Stimulated activated naive CD4-positive, alpha-beta T cell (primary cell): ENCODE measurements around the gene PSG6.
"Not testable (repeated sequence)": the region's sequence is repeated elsewhere in the genome, so short reads cannot be mapped to it uniquely, and the experiment has no call there.

Experiments
- DNase-seq, 6 experiments: peaks; one replicate each; lab custom pipeline; 2025; lab: John Stamatoyannopoulos, UW

Gene PSG6

DNA sequence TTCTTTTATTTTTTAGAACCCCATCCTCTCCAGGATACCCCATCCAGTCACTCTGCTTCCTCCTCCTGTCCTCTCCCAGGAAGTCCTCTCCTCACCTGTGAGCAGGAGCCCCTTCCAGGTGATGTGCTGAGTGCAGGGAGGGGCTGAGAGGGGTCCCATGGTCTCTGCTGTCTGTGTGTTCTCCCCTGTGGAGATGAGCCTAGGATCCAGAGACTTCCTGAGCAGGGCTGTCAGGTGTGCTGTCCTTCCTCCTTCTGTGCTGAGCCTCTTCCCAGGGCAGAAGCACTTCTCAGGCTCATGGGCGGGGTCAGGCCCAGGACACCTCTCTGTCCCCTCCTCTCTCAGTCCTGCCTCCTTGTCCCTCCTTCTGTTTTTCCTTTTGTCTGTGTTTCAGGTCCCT, at the start of gene PSG6:
Gene PSG6 (minus strand): TSS at position 261 of the 400 bp plus-strand sequence. CDS start 102 bp downstream, at position 159.
- not testable (repeated sequence) for DNase-seq

DNA sequence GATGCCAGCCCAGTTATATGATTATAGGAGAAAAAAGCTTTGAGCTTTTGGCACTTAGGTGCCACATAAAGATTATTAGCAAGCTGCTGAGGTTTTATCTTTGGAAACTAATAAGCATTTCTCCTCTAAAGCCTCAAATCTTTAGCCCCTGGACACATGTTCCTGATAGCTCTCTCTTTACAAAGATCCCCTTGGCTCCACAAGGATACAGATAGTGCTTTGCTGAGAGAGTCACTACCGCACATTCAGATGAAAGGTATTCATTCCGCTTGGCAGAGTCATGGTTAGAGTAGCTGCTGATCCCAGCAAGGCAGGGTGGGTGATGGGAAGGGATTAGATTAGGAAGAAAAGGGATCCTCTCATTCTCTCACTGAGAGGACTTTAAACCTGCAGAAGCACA, 47.5 kb upstream of the PSG6 start:
- DNase-seq, result no peak

DNA sequence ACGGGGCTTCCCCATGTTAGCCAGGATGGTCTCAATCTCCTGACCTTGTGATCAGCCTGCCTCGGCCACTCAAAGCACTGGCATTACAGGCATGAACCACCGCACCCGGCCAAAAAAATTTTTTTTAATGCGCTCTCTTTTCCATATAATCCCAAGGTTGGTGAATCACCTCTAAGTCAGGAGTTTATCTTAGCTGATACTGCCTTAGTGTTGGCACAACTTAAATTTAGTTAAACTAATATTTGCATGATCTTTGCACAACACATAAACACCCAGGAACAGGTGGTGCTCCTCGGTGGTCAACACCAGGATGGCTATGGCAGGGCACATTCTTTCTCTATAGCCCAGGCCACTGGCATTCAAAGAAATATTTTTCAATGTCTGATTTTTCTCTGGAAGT, 43.4 kb upstream of the PSG6 start:
- no peak for DNase-seq

GRCh38 chr19:42952126-42952525, 34.4 kb upstream of the PSG6 start:
- not testable (repeated sequence) for DNase-seq

GRCh38 chr19:42951476-42951875, 33.8 kb upstream of the PSG6 start:
- not testable (repeated sequence) for DNase-seq

DNA sequence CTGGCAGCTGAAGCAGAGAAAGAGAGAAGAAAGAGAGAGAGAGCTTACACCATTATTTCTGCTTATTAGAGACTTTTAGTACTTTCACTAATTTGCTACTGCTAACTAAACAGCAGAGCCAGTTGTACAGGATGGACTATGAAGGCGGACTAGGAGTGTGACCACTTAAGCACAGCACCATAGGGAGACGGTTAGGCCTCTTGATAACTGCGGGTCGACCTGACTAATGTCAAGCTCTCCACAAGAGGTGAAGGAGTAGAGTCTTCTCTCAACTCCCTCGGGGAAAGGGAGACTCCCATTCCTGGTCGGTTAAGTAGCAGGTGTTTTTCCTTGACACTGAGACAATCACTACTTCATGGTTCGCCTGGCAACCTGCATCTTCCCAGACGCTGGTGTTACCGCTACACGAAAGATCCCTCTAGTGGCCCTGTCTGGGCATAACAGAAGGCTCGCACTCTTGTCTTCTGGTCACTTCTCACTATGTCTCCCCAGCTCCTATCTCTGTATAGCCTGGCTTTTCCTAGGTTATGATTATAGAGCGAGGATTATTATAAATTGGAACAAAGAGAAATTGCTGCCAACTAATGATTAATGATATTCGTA, 24.6 kb upstream of the PSG6 start:
- DNase-seq, result no peak

GRCh38 chr19:42937107-42937506, 19.4 kb upstream of the PSG6 start, which contains the start of gene PSG7:
PSG7 (minus strand) TSS chr19:42937207; CDS start chr19:42937076, 131 bp downstream.
- DNase-seq, result not testable (repeated sequence)

- not testable (repeated sequence) for DNase-seq
Observed at GRCh38 chr19:42934726-42935125, 17.0 kb upstream of the PSG6 start.

- not testable (repeated sequence) for DNase-seq
Observed at GRCh38 chr19:42934183-42934582, 16.5 kb upstream of the PSG6 start.

- not testable (repeated sequence) for DNase-seq
Observed at GRCh38 chr19:42933412-42933811, 15.7 kb upstream of the PSG6 start.

GRCh38 chr19:42932485-42933101, 14.9 kb upstream of the PSG6 start:
- DNase-seq, result not testable (repeated sequence)

DNA sequence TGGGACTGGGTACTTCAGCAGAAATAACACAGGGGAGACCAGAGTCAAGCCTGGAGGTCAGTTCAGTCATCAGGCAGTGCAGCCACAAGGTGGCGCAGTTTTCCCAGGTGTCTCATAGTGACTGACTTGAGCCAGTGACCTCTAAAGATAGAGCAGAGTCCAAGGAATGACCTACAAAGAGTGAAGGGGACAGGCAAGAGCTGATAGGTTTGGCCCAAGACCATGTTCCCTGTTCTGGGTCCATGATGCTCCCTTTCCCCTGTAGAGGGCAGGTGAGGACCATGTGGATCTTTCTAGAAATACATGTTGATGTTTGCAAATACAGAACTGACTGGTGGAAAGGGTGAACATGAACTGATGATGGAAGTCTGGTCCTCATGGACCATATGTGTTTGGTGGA, 12.5 kb upstream of the PSG6 start:
- DNase-seq, result not testable (repeated sequence)

DNA sequence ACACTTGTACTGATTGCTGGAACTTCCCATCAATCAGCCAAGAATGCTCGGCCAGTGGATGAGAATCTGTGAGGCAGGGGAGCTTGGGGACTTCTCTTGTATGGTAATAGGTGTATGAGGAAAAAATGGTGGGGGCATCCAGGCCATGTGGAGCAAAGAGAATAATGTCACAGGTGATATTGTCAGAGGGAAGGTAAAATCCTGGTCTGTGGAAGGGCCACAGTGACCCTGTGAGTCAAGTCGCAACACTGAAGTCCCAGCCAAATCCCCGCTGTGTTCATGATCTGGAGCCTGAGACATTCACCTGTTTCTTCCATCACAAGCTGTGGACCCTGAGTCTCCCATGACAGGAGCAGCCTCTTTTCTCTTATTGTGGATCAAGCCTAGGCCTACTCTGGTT, 11.2 kb upstream of the PSG6 start:
- DNase-seq, result no peak

DNA sequence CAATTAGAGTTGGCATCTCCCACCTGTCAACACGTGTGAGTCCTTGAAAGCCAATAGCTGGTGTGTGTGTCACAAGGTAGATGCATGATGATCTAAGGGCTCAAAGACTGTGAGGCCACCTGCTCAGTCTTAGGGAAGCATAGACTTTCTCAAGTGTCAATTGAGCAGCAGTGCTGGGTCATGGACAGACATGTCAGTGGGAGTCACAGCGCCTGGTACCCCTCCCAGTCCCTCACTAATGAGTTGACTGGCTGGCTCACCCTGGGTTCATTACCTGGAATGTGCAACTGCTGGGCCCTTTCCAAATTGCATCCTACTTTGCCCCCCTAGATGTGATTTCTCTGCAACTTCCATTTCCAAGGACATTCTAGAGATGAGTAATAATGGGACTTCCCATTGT, 9.1 kb upstream of the PSG6 start:
- no peak for DNase-seq

- DNase-seq, result not testable (repeated sequence)
Observed at GRCh38 chr19:42923106-42923505, 5.4 kb upstream of the PSG6 start.

DNA sequence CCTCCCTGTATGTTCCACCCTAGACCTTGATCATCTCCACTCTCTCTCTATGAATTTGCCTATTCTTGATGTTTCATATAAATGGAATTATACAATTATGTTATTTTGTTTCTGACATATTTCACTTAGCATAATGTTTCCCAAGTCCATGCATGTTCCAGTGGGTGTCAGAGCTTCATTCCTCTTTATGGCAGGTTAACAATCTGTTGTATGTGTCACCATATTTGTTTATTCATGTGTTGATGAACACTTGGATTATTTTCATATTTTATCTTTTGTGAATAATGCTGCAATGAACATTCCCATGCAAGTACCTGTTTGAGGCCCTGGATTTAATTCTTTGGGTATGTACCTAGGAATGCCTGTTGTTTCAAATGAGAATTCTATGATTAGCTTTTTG, 3.3 kb upstream of the PSG6 start:
- DNase-seq, result not testable (repeated sequence)

GRCh38 chr19:42919757-42920079, 2.0 kb upstream of the PSG6 start:
- DNase-seq, result no peak

- not testable (repeated sequence) for DNase-seq
Observed at GRCh38 chr19:42919070-42919756, 1.5 kb upstream of the PSG6 start.

DNA sequence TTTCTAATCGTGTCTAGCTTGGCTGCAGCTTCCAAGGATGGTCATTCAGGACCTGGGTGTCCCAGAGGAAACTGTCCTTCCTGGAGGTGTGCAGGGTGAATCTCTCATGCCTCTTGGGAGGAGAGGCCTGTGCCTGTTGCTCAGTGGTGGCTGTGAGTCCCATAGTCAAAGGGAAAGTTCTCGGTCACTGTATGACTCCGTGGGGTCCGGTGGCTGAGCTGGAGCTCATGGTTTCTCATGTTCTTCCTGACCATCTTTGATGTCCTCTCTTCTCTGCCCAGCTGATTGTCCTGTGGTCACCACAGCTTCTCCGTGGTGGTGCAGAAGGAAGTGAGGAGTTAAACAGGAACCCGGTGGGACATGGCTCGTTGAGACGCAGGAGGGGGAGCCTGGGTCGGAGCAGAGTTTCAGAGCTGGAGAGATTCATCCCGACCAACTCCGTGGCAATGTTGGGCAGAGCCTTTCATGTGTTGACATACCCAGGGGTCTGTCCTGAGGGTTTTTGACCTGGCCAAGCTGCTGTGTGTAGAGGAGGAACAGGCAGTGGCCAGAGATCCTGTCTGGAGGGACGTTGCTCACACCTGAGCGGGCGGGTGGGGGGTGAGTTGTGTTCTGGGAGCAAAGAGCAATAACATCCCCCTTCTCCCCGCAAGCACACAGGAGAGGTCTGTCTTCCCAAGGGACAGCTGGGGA, 829 bp upstream of the PSG6 start:
- not testable (repeated sequence) for DNase-seq

DNA sequence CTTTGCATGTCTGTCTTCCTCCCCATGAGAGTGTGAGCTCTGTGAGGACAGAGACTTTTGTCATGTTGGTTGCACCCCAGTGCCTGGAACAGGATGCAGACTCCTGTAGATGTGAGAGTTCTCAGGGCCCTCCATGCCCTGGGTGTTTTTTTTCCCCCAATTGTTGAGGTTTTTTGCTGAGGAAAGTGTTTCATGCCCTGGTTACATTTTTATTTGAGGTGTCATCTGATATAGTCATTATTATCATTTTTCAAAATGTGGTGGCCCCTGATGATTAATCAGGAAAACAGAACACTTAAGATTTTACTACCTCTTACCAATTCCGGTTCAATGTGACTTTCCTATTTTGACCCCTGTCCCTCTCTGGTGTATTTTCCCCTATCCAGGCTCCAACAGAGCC, 763 bp downstream of the PSG6 start:
- not testable (repeated sequence) for DNase-seq

- not testable (repeated sequence) for DNase-seq
Observed at GRCh38 chr19:42913516-42913915, 4.2 kb downstream of the PSG6 start.

DNA sequence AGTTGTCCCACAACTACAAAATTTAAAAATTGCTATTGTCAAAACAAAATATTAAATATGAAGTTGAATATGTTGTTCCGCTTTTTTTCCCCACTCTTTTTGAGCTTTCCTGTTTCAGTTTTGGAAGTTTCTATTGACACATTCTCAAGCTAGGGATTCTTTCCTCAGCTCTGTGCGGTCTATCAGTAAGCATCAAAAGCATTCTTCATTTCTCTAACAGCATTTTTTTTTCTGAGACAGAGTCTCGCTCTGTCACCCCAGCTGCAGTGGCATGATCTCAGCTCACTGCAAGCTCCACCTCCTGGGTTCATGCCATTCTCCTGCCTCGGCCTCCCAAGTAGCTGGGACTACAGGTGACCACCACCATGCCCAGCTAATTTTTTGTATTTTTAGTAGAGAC, 4.8 kb downstream of the PSG6 start:
- DNase-seq, result not testable (repeated sequence)

- not testable (repeated sequence) for DNase-seq
Observed at GRCh38 chr19:42911731-42912130, 6.0 kb downstream of the PSG6 start.
